K562 (cell line): ENCODE data around the gene RMND5A.

Experiments used
- CEBPB ChIP-seq: fragments of 450-650 bp; IDR thresholded peaks from 2 replicates; pipeline ENCODE4 v1.6.1; 2016; ENCODE audit warnings: missing genetic modification characterization, missing compliant biosample characterization
- FOXP1 ChIP-seq: sonication (generic); formaldehyde crosslinking; IDR thresholded peaks from 2 replicates; pipeline ENCODE4 v1.8.0; 2022; ENCODE audit warnings: mild to moderate bottlenecking, missing genetic modification reagents
- MYC ChIP-seq, 2 experiments: fragments of 250-450 bp in 1 of 2; sonication (Bioruptor Pico) in 1 of 2; IDR thresholded peaks; 2 replicates each; pipeline versions ENCODE4 v1.5.1 to v1.6.1; 2012 to 2021; ENCODE audit warnings: low read depth in 2 of 2, borderline replicate concordance in 1 of 2, improper control_type of control experiment in 1 of 2, low read length in 1 of 2, mild to moderate bottlenecking in 1 of 2, moderate library complexity in 1 of 2
- RFX5 ChIP-seq: IDR thresholded peaks from 2 replicates; pipeline ENCODE4 v1.6.1; 2011; ENCODE audit warnings: low read depth, mild to moderate bottlenecking, improper control_type of control experiment, low read length
- SP1 ChIP-seq: sonication (generic); formaldehyde crosslinking; IDR thresholded peaks from 2 replicates; pipeline ENCODE4 v1.8.1; 2022; ENCODE audit warnings: mild to moderate bottlenecking, missing genetic modification reagents
- TEAD4 ChIP-seq, 2 experiments: sonication (generic) in 1 of 2; formaldehyde crosslinking in 1 of 2; IDR thresholded peaks; 2 replicates each; pipeline versions ENCODE4 v1.6.1 to v1.8.0; 2012 to 2022; ENCODE audit warnings: borderline replicate concordance in 1 of 2, inconsistent platforms in 1 of 2, low read length in 1 of 2, mild to moderate bottlenecking in 1 of 2, missing genetic modification reagents in 1 of 2
- ZNF174 ChIP-seq: fragments of 250-450 bp; sonication (Bioruptor Pico); IDR thresholded peaks from 2 replicates; pipeline ENCODE4 v1.4.0; 2020; ENCODE audit warnings: mild to moderate bottlenecking
- TF ChIP-seq, protein P1 (sequence below), 3 experiments: IDR thresholded peaks in 2 of 3; conservative IDR thresholded peaks in 1 of 3; 2 replicates each; pipeline ENCODE4 v1.5.1; 2011 to 2012; ENCODE audit warnings: low read length in 3 of 3, mild to moderate bottlenecking in 3 of 3, control low read depth in 2 of 3, improper control_type of control experiment in 1 of 3, inconsistent platforms in 1 of 3, low read depth in 1 of 3, mixed read lengths in 1 of 3, moderate library complexity in 1 of 3; ENCODE audit not compliant: insufficient read depth in 2 of 3
- TF ChIP-seq, protein P2 (sequence below): sonication (generic); formaldehyde crosslinking; IDR thresholded peaks from 2 replicates; pipeline ENCODE4 v1.8.1; 2023; ENCODE audit warnings: mild to moderate bottlenecking, missing genetic modification reagents

DNA sequence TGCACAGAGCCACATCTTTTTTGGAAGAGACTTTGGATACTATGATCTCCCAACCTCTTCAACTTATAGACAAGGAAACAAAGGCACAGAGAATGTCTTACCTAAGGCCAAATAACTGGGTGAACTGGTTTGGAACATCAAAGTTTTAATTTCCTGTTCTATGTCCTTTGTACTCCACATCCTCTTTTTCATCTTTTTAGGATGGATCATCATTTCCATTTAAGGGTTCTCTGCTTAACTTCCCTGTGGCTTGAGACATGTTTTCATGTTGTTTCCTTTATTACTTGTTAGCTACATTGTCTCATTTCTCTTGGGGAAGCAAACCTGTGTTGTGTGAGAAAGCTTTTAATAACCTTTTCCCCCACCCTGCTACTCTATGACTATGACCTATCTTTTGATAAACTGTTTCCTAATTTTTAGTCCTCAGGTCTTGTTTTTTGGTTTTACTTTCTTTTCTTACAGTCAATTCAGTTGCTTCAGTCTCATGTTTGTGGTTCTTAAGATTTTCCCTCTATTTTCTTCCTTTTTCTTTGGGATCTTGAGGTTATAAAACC is 22.5 kb upstream of the RMND5A start:
- no peak for TF ChIP-seq CEBPB (tag)
- TF ChIP-seq FOXP1 (CRISPR knock-in tag), result no peak
- no peak for TF ChIP-seq TEAD4 (IDR thresholded peaks at IDR 0.05; ENCODE audit: low read length)
- no peak for TF ChIP-seq TEAD4 (CRISPR knock-in tag; IDR thresholded peaks at IDR 0.05; ENCODE audit: borderline replicate concordance)
- TF ChIP-seq, protein P1, sequence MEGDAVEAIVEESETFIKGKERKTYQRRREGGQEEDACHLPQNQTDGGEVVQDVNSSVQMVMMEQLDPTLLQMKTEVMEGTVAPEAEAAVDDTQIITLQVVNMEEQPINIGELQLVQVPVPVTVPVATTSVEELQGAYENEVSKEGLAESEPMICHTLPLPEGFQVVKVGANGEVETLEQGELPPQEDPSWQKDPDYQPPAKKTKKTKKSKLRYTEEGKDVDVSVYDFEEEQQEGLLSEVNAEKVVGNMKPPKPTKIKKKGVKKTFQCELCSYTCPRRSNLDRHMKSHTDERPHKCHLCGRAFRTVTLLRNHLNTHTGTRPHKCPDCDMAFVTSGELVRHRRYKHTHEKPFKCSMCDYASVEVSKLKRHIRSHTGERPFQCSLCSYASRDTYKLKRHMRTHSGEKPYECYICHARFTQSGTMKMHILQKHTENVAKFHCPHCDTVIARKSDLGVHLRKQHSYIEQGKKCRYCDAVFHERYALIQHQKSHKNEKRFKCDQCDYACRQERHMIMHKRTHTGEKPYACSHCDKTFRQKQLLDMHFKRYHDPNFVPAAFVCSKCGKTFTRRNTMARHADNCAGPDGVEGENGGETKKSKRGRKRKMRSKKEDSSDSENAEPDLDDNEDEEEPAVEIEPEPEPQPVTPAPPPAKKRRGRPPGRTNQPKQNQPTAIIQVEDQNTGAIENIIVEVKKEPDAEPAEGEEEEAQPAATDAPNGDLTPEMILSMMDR (IDR thresholded peaks at IDR 0.05 in 2 of 3, conservative IDR thresholded peaks at IDR 0.05 in 1 of 3; ENCODE audit: insufficient read depth in 2 of 3, low read depth in 1 of 3, low read length in 3 of 3), result no peak
- no peak for TF ChIP-seq MYC (IDR thresholded peaks at IDR 0.05; ENCODE audit: low read depth, low read length)
- no peak for TF ChIP-seq MYC (CRISPR knock-in tag; IDR thresholded peaks at IDR 0.05; ENCODE audit: borderline replicate concordance, low read depth)
- TF ChIP-seq, protein P2, sequence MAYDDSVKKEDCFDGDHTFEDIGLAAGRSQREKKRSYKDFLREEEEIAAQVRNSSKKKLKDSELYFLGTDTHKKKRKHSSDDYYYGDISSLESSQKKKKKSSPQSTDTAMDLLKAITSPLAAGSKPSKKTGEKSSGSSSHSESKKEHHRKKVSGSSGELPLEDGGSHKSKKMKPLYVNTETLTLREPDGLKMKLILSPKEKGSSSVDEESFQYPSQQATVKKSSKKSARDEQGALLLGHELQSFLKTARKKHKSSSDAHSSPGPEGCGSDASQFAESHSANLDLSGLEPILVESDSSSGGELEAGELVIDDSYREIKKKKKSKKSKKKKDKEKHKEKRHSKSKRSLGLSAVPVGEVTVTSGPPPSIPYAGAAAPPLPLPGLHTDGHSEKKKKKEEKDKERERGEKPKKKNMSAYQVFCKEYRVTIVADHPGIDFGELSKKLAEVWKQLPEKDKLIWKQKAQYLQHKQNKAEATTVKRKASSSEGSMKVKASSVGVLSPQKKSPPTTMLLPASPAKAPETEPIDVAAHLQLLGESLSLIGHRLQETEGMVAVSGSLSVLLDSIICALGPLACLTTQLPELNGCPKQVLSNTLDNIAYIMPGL, result no peak
- no peak for TF ChIP-seq SP1 (CRISPR knock-in tag)
- TF ChIP-seq ZNF174 (CRISPR knock-in tag), result no peak
- TF ChIP-seq RFX5, result no peak
